SHP77 (cell line): ENCODE results near the gene SUSD5.
A peak's percentile ranks its signal among the peaks of the same experiment; 100 is the strongest.
"Not testable (repeated sequence)": the region's sequence is repeated elsewhere in the genome, so short reads cannot be mapped to it uniquely, and the experiment has no call there.

ENCODE experiments used
- DNase-seq, 2 experiments: peaks; one replicate each; lab custom pipeline; 2025; lab: John Stamatoyannopoulos, UW

SUSD5 gene

GRCh38 chr3:33115024-33115768 is 103.4 kb downstream of the SUSD5 start:
- no peak for DNase-seq

- DNase-seq = no peak
Observed at GRCh38 chr3:33114622-33115023, 104.0 kb downstream of the SUSD5 start.

- DNase-seq = peak; percentile 64 to 80
Observed at GRCh38 chr3:33113772-33114621, 104.6 kb downstream of the SUSD5 start, which contains the start of gene CRTAP. Gene CRTAP, plus strand, starts transcription at chr3:33114014. Its CDS starts 64 bp downstream, at chr3:33114078.

GRCh38 chr3:33111581-33111980 is 107.0 kb downstream of the SUSD5 start:
- DNase-seq = no peak

- DNase-seq = not testable (repeated sequence)
Observed at GRCh38 chr3:33106854-33107253, 111.8 kb downstream of the SUSD5 start.

- DNase-seq = no peak
Observed at GRCh38 chr3:33105341-33105948, 113.2 kb downstream of the SUSD5 start.

- no peak for DNase-seq
Observed at GRCh38 chr3:33104803-33105202, 113.8 kb downstream of the SUSD5 start.

- DNase-seq = no peak
Observed at GRCh38 chr3:33103480-33103879, 115.1 kb downstream of the SUSD5 start.

GRCh38 chr3:33103034-33103433 is 115.6 kb downstream of the SUSD5 start:
- DNase-seq = no peak

GRCh38 chr3:33100229-33100628 is 118.4 kb downstream of the SUSD5 start:
- no peak for DNase-seq
